GM18520 (cell line): ENCODE data around the gene XNDC1N.
"Not testable (repeated sequence)": the region's sequence is repeated elsewhere in the genome, so short reads cannot be mapped to it uniquely, and the experiment has no call there.

Experiments
- ATAC-seq: cut with Tn5 transposase; IDR thresholded peaks from one replicate; pipeline ENCODE4 v1.9.1; 2021; ENCODE audit not compliant: unreplicated experiment

XNDC1N gene

GRCh38 chr11:71933141-71933933 lies 4.9 kb upstream of the XNDC1N start:
- ATAC-seq = no peak

- ATAC-seq = no peak
Observed at GRCh38 chr11:71931245-71931602, 2.8 kb upstream of the XNDC1N start.

GRCh38 chr11:71930556-71931244 lies 2.3 kb upstream of the XNDC1N start:
- ATAC-seq = no peak

DNA sequence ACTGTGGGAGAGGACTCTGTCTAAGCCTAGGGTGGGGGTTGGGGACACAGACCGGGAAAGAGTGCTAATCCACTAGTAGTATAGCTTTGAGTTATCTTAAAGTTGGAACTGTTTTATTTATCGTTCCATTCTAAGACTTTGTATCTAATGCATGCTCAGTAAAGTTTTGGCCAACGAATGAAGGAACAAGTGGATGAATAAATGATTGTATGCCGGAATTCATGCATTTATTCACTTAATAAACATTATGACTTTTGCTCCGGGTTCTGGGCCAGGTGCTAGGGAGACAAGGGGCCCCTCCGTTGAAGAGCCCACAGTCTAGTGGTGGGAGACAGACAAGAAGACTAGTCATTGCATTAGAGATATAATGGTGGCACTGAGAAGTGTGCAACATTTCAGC lies 1.1 kb upstream of the XNDC1N start:
- no peak for ATAC-seq

DNA sequence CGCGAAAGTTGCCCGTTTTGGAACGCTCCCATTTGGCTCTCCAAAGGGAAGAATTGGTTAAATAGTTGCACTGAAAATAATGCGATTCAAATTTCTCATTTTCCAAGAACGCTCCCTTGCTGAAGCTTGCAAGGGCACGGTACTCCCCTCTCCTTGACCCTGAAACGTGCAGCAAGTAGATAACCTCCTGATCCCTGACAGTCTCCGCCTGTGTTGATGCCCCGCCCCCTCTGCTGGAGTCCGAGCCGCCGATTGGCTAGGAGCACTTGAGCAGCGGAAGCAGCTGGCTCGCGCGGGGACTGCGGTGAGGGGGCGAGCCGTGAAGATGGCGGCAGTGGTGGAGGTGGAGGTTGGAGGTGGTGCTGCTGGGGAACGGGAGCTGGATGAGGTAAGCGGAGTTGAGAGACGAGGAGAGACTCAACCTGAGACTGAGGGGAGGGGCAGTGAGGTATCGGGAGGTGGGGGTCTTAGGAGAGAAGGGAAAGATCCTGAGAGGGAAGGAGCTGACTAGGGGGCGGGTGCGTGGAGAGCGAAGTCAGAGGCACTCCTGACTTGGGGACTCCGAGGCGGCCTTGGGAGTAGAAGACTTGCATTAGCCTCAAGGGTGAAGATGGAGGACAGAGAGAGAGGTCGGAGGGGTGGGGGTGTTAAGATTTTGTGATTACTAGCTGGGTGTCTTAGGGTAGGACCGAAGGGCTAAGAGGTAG lies 496 bp upstream of the XNDC1N start, which contains the start of gene RNF121:
Gene RNF121, plus strand, starts transcription at position 310 of the 707 bp plus-strand sequence. Its CDS starts 16 bp downstream, at position 326.
- ATAC-seq = peak; percentile 68

DNA sequence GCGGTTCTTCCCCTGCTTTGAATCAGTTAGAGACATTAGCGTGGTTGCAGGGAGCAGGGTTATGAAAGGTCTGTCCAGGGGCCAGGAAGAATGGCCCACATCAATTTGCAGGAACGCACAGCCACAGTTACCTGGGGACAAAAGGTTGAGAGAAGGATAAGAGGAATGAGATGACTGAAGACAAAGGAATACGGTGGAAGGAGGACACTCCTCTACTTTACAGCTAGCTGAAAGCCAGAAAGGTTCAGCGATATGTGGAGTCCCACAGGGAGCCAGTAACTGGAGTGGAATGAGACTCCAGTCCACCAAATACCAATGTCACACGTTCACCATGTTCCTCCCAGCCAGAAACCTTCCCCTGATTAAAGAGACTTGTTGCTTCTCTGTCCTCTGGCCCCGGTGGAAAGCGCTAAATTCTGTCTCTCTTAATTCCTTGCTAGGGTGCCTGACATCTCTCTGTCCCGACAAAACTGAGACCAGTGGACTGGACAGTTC lies 10.7 kb downstream of the XNDC1N start:
- no peak for ATAC-seq

DNA sequence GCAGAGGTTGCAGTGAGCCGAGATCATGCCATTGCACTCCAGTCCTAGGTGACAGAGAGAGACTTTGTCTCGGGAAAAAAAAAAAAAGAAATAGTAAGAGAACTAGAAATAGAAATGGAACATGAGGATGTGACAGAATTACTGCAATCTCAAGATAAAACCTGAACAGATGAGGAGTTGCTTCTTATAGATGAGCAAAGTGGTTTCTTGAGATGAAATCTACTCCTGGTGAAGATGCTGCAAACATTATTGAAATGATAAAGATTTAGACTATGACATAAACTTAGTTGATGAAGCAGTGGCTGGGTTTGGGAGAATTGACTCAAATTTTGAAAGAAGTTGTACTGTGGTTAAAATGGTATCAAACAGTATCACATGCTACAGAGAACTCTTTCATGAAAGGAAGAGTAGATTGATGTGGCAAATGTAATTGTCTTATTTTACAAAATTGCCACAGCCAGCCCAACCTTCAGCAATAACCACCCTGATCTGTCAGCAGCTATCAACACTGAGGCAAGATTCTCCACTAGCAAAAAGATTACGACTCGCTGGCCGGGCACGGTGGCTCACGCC lies 13.7 kb downstream of the XNDC1N start:
- ATAC-seq = no peak

DNA sequence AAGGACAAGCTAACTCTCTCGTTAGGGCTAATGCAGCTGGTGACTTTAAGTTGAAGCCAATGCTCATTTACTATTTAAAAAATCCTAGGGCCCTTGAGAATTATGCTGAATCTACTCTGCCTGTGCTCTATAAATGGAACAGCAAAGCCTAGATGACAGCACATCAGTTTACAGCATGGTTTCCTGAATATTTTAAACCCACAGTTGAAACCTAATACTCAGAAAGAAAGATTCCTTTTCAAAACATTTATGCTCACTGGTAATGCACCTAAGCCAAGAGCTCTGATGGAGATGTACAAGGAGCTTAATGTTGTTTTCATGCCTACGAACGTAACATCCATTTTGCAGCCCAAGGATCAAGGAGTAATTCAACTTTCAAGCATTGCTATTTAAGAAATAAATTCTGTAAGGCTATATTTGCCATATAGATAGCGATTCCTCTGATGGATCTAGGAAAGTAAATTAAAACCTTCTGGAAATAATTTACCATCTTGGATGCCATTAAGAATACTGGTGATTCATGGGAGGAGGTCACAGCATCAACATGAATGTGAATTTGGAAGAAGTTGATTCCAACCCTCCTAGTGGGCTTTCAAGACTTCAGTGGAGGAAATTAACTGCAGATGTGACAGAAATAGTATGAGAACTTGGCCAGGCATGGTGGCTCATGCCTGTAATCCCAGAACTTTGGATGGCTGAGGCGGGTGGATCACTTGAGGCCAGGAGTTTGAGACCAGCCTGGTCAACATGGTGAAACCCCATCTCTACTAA lies 14.5 kb downstream of the XNDC1N start:
- no peak for ATAC-seq

GRCh38 chr11:71911986-71912340 lies 16.4 kb downstream of the XNDC1N start:
- not testable (repeated sequence) for ATAC-seq

GRCh38 chr11:71911321-71911985 lies 16.9 kb downstream of the XNDC1N start:
- ATAC-seq = not testable (repeated sequence)

DNA sequence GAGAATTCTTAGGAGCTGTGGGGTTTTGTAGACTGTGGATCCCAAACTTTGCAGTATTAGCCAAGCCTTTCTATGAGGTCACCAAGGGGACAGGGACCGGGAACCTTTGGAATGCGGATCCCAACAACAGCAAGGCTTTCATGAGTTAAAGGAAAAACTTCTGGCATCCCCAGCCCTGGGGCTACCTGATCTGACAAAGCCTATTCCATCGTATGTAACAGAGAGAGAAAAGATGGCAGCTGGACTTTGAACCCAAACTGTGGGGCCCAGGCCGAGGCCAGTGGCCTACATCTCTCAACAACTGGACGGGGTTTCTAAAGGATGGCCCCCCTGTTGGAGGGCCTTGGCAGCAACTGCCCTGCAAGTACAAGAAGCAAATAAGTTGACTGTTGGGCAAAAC lies 17.6 kb downstream of the XNDC1N start:
- ATAC-seq = not testable (repeated sequence)

GRCh38 chr11:71908218-71908617 lies 20.2 kb downstream of the XNDC1N start:
- no peak for ATAC-seq

GRCh38 chr11:71901137-71901536 lies 27.3 kb downstream of the XNDC1N start:
- not testable (repeated sequence) for ATAC-seq

- ATAC-seq = no peak
Observed at GRCh38 chr11:71895961-71896360, 32.4 kb downstream of the XNDC1N start.

GRCh38 chr11:71889181-71889872 lies 39.1 kb downstream of the XNDC1N start:
- not testable (repeated sequence) for ATAC-seq

- ATAC-seq = not testable (repeated sequence)
Observed at GRCh38 chr11:71888335-71889010, 39.9 kb downstream of the XNDC1N start.

DNA sequence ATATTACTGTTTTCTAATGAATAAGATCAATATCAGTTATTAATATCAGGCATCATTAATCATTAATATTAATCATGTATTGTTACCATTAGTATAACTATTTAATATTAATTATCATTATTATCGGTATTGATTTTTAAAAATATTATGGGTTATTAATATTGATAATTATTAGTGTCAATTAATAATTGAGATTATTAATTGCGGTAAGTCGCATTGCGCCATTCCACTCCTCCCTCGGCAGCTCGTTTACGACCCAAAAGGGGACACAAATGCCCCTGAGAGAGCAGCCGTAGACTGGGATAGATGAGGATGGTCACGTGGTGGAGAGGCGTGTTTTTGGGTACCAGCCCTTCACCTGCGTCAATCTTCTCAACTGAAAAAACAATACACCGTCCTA lies 42.6 kb downstream of the XNDC1N start:
- ATAC-seq = not testable (repeated sequence)
